Body of pancreas (tissue), 4 donors: ENCODE measurements around the gene CEP72.
"Not testable (repeated sequence)": the region's sequence is repeated elsewhere in the genome, so short reads cannot be mapped to it uniquely, and the experiment has no call there.

Experiments used
- CTCF ChIP-seq, 7 experiments: fragments of 450-650 bp in 4 of 7; fragments of 200-600 bp in 3 of 7; sonication (generic) in 3 of 7; IDR thresholded peaks; one replicate each; pipeline ENCODE4 v1.5.1; 2016 to 2019; ENCODE audit warnings: antibody characterized with exemption in 7 of 7
- POLR2A ChIP-seq, 3 donors: fragments of 450-650 bp; IDR thresholded peaks; one replicate each; pipeline ENCODE4 v1.6.1; 2016; ENCODE audit warnings: antibody characterized with exemption in 3 of 3, mild to moderate bottlenecking in 2 of 3

- TF ChIP-seq CTCF, POLR2A (IDR thresholded peaks at IDR 0.05): not testable (repeated sequence)
Observed at GRCh38 chr5:682651-683358, 70.7 kb downstream of the CEP72 start.
